Activated CD4-positive, alpha-beta T cell treated with anti-CD3 and anti-CD28 coated beads, Interleukin-2, amount 50 U/mL, for 16 hours (primary cell): Measurements from ENCODE around the gene ENTPD5.
"Not testable (repeated sequence)": the region's sequence is repeated elsewhere in the genome, so short reads cannot be mapped to it uniquely, and the experiment has no call there.

ENCODE experiments used
- DNase-seq: peaks from one replicate; pipeline ENCODE4 v3.0.0-alpha.2; 2020

Gene ENTPD5

GRCh38 chr14:73937012-73937411 lies 82.1 kb downstream of the ENTPD5 start:
- DNase-seq = no peak

- DNase-seq = no peak
Observed at GRCh38 chr14:73936548-73936947, 82.5 kb downstream of the ENTPD5 start.

GRCh38 chr14:73935666-73936065 lies 83.4 kb downstream of the ENTPD5 start:
- no peak for DNase-seq

- no peak for DNase-seq
Observed at GRCh38 chr14:73924337-73924736, 94.8 kb downstream of the ENTPD5 start.

GRCh38 chr14:73919457-73919856 lies 99.6 kb downstream of the ENTPD5 start:
- not testable (repeated sequence) for DNase-seq

GRCh38 chr14:73916324-73916723 lies 102.8 kb downstream of the ENTPD5 start:
- DNase-seq = no peak

GRCh38 chr14:73913256-73913655 lies 105.8 kb downstream of the ENTPD5 start:
- no peak for DNase-seq

GRCh38 chr14:73909681-73910080 lies 109.4 kb downstream of the ENTPD5 start:
- DNase-seq = no peak
